HG03108 (cell line): ENCODE measurements around the gene FAM200C.

Experiments
- ATAC-seq: cut with Tn5 transposase; IDR thresholded peaks from one replicate; pipeline ENCODE4 v1.9.1; 2021; ENCODE audit warnings: moderate library complexity; ENCODE audit not compliant: unreplicated experiment

The FAM200C gene

GRCh38 chr5:160367885-160368284 is 32.0 kb downstream of the FAM200C start:
- no peak for ATAC-seq

GRCh38 chr5:160367261-160367660 is 32.6 kb downstream of the FAM200C start:
- no peak for ATAC-seq

- ATAC-seq = no peak
Observed at GRCh38 chr5:160366230-160366629, 33.6 kb downstream of the FAM200C start.

GRCh38 chr5:160363660-160364395 is 36.0 kb downstream of the FAM200C start:
- no peak for ATAC-seq

GRCh38 chr5:160363211-160363610 is 36.6 kb downstream of the FAM200C start:
- ATAC-seq = no peak

- no peak for ATAC-seq
Observed at GRCh38 chr5:160361624-160362228, 38.1 kb downstream of the FAM200C start.

GRCh38 chr5:160360310-160360709 is 39.5 kb downstream of the FAM200C start:
- no peak for ATAC-seq

GRCh38 chr5:160359816-160360215 is 40.0 kb downstream of the FAM200C start:
- ATAC-seq = no peak

- no peak for ATAC-seq
Observed at GRCh38 chr5:160359242-160359641, 40.6 kb downstream of the FAM200C start.

DNA sequence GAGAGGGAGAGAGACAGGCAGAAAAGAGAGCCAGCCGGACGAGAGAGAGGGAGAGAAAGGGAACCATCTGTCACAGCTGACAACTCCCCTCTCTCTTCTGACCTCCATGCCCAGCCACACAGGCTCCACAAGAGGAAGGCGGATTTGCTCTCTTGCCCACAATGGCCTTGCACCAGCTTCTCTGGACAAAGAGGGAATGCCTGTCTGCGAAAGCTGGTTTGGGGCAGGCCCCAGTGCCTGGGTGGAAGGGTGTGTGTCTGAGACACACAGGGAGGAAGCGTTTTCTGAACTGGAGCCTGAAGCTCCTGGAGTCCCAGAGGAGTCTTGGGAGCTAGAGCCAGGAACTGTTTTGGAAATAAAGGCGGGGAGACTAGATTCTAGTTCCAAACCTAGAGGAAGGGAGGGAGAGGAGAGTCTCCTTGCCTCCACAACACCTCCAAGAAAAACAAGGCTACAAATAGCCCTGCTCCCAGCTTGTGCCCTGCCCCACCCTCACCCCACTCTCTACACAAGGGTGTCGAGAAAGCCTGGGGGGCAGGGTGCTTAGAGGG is 41.9 kb downstream of the FAM200C start:
- ATAC-seq = no peak

DNA sequence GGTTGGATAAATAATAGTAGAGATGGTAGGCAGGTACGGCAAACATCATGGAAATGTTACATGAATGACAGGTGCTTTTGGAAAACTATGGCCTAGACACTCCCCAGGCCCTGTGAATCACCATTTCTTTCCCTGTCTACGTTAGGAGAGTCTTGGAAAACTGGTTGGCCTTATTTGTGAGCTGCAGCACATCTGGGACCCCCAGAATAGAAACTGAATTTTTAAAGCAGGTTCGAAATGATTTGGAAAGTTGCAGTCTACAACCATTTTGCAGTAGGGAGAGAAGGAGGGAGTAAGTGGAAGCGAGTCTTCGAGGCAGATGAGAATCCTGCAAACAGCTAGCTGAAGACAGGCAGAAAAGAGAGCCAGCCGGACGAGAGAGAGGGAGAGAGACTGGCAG is 42.5 kb downstream of the FAM200C start:
- no peak for ATAC-seq

GRCh38 chr5:160356550-160357347 is 43.1 kb downstream of the FAM200C start:
- ATAC-seq = no peak

DNA sequence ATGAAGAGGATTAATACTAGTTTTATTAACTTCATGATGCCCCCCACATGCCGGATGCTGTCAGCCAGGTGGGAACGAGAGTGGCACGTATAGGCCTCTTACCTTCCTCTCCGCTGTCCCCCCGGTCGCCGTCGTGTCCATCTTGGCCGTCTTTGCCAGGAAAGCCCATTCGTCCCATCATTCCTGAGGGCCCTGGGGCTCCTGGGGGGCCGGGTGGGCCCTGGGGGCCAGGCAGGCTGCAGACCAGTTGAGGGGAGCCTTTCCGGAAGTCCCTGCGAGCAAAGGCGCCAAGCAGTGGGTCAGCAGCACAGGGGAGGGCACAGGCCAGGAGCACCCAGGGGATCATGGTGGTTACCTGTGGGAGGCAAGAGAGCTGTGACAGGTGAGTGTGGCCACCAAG is 45.2 kb downstream of the FAM200C start:
- ATAC-seq = no peak

- no peak for ATAC-seq
Observed at GRCh38 chr5:160353379-160353778, 46.5 kb downstream of the FAM200C start.

DNA sequence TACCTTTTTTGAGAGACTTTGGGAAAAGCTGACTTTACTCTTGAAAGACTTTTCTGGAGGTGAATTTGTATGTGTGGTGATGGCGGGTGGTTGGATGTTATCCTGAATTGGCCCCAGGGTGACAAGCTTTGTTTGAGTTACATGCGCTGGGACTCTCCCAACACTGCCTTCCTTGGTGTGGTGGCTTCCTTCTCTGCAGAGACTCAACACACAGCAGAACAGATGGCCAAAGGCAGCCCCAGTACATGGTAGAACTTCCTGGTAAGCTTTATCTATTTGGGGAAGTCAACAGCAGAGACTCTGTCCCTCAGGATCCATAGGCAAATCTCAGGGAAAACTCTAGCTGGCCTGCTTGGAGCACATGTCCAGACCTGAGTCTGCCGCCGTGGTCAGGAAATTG is 47.5 kb downstream of the FAM200C start:
- no peak for ATAC-seq

DNA sequence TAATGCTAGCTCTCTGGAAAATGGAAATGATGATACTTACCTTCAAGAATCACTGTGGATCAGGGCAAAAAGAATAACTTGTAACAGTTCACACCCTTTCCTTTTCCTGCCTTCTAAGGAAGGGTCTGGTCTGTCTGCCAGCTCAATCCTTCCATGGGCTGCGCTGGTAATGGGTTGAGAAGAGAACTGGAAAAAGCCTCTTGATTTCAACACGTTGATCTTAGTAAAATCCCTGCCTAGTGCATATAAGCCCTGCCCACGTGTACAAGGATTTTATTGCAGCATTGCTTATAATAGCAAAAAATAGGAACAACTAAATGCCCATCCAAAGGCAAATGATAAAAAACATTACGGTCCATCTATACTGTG is 49.9 kb downstream of the FAM200C start:
- no peak for ATAC-seq

DNA sequence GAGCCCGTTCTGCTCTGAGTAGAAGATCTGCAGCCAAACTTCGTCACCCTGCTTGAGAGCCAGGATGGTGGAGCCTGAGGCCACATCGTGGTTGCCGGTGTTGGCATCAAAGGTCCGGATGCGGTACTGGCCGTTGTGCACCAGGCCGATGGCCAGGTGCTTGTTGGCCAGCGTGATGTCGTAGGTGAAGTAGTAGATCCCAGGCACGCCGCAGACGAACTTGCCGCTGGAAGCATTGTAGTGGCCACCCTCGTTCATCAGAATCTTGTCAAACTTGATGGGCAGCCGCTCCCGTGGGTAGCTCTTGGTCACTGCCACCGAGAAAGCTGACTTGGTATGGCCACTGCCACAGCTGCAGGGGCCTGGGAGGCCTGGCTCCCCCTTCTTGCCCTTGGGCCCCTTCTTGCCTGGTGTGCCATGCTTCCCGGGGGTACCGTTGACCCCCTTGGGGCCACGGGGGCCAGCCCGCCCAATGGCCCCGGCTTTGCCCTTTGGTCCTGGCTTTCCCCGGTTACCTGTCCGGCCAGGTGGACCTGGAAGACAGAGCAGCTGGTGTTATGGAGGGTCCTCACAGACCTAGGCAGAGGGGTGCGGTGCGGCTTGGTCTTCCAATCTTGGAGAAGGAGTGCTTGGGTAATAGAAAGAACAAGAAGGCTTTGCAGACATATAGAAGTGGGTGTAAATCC is 50.5 kb downstream of the FAM200C start:
- ATAC-seq = no peak

- no peak for ATAC-seq
Observed at GRCh38 chr5:160348080-160348479, 51.8 kb downstream of the FAM200C start.

DNA sequence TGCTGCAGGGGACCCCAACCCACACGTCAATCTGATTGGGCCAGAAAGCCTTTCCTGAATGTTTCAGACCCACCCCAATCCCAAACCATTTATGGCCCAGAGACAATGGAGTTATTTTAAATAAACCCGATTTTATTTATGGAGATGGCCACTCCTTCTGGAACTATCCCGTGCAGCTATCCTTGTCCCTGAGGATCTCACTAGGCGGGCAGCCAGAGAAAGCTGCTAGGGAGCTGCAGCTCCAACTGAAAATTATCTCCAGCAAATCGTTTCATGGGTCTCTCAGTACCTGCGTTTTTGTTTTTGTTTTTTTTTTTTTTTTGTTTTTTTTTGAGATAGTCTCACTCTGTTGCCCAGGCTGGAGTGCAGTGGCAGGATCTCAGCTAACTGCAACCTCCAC is 52.4 kb downstream of the FAM200C start:
- no peak for ATAC-seq
